ENCODE data around the gene FHIT.
"Not testable (repeated sequence)": the region's sequence is repeated elsewhere in the genome, so short reads cannot be mapped to it uniquely, and the experiment has no call there.

The FHIT gene

DNA sequence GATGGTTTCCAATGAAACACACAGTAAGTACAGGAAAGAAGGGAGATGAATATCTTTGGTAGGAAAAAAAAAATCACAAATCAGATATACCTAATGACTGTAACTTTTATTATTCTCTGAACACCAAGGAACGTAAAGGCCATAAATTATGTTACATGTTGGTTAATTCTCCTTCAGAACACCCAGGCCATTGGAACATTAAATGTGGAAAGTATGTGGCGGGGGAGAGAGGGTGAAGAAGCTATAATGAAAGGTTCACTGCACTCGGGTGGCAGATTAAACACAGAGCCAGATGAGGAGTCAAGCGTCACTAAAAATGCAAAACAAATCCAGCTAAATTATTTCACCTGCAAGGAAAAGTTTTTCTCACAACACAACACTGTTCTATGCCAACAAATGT, 193.8 kb downstream of the FHIT start:
- no peak for DNase-seq (ENCODE audit: low read depth in 2 of 2)

DNA sequence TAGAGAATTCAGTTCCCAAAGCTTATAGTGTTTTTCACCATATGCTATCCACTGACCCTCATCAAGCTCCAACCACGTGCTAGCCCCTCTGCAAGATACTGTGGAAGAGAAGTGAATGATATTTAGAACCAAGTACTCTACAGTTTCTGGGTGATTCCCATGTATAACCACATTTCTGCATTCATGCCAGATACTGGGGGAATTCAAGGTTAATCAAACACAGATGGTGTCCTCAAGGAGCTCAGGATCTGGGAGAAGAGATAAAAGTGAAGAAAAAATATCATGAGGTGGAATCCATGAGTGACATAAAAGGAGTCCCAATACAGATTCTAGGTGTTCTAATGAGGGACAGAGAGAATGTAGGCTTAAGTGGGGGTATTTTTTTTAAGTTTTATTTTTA, 195.8 kb downstream of the FHIT start:
- no peak for DNase-seq (ENCODE audit: low read depth in 2 of 2)

- no peak for DNase-seq (ENCODE audit: low read depth in 2 of 2)
These were observed 197.3 kb downstream of the FHIT start for GRCh38 chr3:61053781-61054496.

DNA sequence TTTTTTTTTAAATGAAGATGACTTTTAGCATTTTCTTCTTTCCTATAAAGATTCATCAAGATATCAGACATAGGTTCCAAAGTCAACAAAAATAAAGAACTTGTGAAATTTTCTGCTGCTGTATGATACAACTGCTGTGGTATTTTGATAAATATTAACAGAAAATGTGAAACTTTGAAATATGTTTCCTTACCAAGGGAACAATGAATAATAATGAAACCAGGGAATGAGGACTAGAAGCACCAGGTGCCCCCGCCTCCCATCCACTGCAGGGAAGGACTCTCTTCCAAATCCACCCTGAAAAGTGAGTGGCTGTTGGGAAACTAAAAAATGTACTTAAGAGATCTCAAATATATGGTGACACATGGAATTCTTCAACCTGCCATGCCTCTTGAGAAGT, 198.4 kb downstream of the FHIT start:
- no peak for DNase-seq (ENCODE audit: low read depth in 2 of 2)

- DNase-seq (ENCODE audit: low read depth in 2 of 2) = no peak
These were observed 199.6 kb downstream of the FHIT start for GRCh38 chr3:61051666-61052065.

- not testable (repeated sequence) for DNase-seq (ENCODE audit: low read depth in 2 of 2)
These were observed 206.1 kb downstream of the FHIT start for GRCh38 chr3:61045169-61045568.

- no peak for DNase-seq (ENCODE audit: low read depth in 2 of 2)
These were observed 208.1 kb downstream of the FHIT start for GRCh38 chr3:61043156-61043555.

DNA sequence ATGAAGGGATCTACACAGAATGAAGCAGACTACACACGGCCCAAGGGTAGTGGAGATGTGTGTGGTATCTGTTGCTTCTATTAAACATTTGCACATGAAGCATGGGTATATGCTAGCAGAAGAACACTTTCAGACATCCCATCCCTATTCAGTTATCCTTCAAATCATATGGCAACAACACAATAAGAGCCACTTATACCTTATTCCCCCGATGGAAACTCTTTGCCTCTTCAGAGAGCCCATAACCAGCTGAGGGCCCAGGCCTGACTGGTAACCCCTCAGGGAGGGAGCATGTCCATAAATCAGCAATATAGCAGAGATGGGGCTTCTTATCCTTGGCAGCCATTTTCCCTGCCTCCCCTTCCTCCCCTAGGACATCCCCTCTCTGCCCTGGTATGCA, 210.6 kb downstream of the FHIT start:
- no peak for DNase-seq (ENCODE audit: low read depth in 2 of 2)

DNA sequence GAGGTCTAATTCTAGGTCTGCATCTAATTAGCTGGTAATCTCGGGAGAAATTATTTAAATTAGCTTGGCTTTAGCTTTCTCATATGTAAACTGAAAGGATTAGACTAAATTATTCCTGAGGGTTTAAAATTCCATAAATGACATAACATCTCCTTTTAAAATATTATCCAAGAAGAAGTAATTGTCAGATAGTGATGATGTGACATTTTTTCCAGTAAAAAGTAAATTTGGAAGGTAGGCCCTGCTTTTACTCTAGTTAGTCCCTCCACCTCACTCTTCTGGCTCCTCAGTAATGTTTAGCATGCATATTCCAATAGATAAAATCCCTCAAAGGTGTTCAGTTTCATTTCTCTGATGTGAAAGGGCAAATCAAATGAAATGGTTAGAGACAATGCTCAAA, 215.7 kb downstream of the FHIT start:
- no peak for DNase-seq (ENCODE audit: low read depth in 2 of 2)

GRCh38 chr3:61032991-61033390, 218.3 kb downstream of the FHIT start:
- no peak for DNase-seq (ENCODE audit: low read depth in 2 of 2)

DNA sequence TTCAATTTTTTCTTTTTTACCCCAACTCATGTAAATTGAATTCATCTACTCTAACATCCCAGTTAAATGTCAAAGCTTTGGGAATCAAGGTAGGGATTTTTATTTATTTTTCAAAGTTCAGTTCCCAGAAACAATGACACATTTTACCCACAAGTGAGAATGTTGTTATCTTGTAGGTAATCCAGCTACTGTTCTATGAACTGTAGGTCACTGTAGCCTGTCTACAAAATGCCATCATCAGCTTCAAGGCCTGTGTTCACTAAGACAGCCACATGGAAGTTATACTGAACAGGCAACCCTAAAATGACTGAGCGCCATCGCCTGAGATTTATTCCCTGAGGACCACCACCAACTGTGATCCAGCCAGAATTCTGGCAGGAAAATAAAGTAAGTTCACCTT, 219.7 kb downstream of the FHIT start:
- DNase-seq (ENCODE audit: low read depth in 2 of 2) = no peak

GRCh38 chr3:61030469-61031035, 220.7 kb downstream of the FHIT start:
- no peak for DNase-seq (ENCODE audit: low read depth in 2 of 2)

- DNase-seq (ENCODE audit: low read depth in 2 of 2) = no peak
These were observed 222.1 kb downstream of the FHIT start for GRCh38 chr3:61029194-61029593.

- no peak for DNase-seq (ENCODE audit: low read depth in 2 of 2)
These were observed 232.4 kb downstream of the FHIT start for GRCh38 chr3:61018807-61019206.

GRCh38 chr3:61017028-61017427, 234.2 kb downstream of the FHIT start:
- DNase-seq (ENCODE audit: low read depth in 2 of 2) = not testable (repeated sequence)

DNA sequence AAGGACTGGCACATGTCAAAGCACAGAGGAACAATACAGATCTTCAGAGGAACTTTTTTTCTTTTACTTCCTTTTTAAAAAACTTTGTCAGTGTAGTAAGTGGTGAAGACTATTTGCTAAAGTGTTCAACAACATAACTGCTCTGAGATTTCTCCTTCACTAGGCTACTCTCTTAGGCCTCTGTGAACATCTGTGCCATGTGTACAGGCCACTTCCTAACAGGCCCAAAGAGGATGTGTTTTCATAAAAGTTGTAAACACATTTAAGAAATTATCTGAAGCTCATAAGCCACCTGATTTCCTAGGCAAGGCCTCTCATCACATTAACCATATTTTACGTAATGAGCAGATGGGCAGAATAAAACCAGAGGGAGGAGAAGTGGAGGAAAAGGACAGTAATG, 235.4 kb downstream of the FHIT start:
- no peak for DNase-seq (ENCODE audit: low read depth in 2 of 2)

- DNase-seq (ENCODE audit: low read depth in 2 of 2) = no peak
These were observed 235.8 kb downstream of the FHIT start for GRCh38 chr3:61015408-61015807.

GRCh38 chr3:61008998-61009380, 242.3 kb downstream of the FHIT start:
- no peak for DNase-seq (ENCODE audit: low read depth in 2 of 2)

DNA sequence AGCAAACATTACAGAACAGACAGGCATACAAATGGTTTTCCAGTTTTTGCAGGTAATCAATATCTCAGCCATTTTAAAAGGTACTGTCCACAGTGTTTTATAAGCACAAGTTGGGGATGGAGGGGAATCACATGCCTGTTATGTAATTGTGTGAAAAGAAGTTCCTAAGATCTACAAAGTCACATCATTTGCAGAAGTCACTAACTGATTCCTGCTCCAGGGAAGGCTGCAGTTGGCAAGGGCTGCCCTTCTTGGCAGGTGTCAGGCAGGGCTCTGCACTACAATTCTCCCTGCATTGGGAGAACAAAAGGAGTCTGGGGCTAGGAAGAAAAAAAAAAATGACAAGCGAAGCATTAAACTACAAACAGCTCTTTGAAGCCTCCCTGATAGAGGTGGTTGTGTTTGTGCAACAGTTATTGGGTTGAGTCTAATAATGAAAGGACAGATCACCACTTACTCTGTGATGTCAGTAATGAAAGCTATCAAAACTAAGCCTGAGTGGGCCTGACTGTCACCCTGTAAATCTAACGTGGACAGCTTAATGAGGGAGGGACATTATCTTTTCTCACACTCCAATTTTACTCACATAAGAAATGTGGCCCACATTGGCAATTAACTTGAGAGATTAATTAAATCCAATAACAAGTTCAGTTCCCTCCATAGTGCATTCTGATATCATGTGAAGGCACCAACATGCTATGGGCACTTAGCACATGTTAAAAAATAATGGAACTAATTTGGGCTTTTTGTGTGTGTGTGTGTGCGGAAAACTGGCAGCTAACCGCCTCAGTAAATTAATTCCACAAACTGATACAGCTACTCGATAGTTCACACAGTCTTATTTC, 242.9 kb downstream of the FHIT start:
- DNase-seq (ENCODE audit: low read depth in 2 of 2) = no peak

GRCh38 chr3:61005591-61005990, 245.7 kb downstream of the FHIT start:
- DNase-seq (ENCODE audit: low read depth in 2 of 2) = no peak

- DNase-seq (ENCODE audit: low read depth in 2 of 2) = no peak
These were observed 252.4 kb downstream of the FHIT start for GRCh38 chr3:60998858-60999257.

DNA sequence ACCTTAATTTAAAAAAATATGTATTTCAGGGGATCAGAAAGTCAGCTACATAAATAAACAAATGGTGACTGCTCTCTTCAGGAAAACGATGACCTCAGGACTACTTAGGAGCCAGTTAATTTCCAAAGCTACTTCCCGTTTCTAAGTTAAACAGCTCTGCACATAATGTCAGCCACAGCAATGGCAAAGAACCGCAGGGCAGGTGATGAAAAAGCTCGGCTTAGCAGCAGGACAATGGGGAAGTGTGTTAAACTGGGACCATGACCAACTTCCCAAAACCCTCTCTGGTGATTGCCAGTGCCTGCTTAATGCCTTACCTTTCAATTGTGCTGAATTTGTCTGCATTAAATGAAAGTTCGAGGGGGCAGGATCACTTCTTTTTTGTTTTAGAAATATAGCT, 258.9 kb downstream of the FHIT start:
- no peak for DNase-seq (ENCODE audit: low read depth in 2 of 2)

DNA sequence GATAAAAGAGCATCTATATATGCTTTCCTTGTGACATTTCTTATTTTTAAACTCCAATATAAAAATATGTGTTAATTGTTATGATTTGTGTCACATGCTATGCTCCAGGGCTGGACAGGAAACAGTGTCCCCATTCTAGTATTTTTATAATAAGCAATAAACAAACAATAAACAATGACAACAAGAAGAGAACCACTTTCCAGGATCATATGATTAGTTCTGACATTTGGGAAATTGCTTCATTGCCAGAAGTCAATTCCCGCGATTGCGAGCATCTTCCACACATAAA, 260.9 kb downstream of the FHIT start:
- DNase-seq (ENCODE audit: low read depth in 2 of 2) = no peak

Data from stimulated activated CD4-positive, alpha-beta T cell treated with anti-CD3 and anti-CD28 coated beads, Interleukin-12 subunit alpha, Interleukin-12 subunit beta, amount 100 ng/mL, for 24 hours (primary cell).